ENCODE measurements around the gene LLCFC1.

LLCFC1 gene

DNA sequence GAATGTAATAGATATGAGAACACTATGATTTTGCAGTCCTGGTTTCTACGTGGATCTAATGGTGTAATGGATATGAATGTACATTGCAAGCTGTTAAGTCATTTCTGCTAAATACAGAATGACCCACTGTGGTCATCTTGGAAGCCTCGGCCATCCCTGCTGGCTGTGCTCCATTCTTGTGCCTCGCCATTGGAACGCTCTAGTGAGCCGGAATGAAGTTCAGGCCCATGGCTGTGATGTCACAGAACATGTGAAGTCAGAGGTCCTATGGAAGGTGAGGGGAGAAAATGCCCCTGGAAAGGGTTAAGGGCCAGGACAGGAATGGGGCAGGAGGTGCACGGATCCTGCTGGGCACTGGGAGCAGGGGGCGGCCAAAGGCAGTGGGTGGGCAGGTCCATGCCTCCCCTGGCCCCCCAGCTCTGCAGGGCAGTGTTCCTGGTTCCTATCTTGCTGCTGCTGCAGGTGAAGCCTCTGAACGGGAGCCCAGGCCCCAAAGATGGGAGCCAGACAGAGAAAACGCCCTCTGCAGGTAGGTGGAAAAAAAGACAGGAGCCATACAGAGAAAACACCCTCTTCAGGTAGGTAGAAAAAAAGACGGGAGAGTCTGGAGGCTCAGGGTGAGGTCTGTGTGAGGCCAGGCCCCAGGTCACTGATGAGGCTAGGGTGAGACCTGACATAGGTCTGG is at the start of gene LLCFC1:
TSS of gene LLCFC1 (plus strand) at position 259 of the 685 bp plus-strand sequence. CDS start at position 397, 138 bp downstream.
- no peak within 1 kb of the TSS for H3K4me3 ChIP-seq (ENCODE audit: low read depth, low read length)
- no peak for DNase-seq (ENCODE audit: low read depth)

DNA sequence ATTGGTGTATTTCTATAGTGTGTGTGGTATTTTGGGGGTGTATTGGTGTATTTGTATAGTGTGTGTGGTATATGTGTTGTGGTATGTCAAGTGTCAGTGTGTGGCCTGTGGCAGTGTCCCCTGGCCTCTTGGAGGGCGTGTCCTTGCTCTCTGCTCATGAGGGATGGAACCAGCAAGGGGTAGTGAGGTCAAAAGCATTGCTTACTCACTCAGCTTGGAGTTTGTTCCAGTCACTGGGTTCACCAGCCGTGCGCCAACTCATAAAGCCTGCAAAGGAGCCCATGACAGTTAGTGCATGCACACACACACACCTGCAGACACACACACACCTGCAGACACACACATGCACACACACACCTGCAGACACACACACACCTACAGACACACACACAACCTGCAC is 49.5 kb upstream of the LLCFC1 start:
- no peak overlapping the region for H3K4me3 ChIP-seq (ENCODE audit: low read depth, low read length)
- no peak for DNase-seq (ENCODE audit: low read depth)

DNA sequence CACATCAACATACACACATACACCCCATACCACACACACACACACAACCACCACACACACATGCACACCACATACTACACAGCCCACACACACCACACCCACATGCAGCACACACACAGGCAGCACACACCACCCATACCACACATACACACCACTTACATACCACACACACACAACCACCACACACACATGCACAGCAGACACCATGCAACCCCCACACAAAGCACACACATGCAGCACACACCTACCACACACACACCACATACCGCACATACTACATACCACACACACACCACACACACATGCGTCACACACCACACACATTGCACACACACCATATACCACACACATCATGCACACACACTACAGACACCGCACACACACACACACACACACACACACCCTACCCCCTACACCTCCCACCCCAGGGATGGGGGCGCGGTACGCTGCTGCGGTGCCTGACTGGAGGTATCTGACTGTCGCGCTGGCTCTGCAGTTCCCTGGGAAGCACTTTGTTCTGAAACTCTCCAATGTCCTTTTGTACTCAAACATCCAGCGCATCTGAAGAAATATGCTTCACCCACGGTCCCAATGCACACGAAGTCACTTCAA is 48.3 kb upstream of the LLCFC1 start:
- DNase-seq (ENCODE audit: low read depth) = no peak
- no peak overlapping the region for H3K4me3 ChIP-seq (ENCODE audit: low read depth, low read length)

DNA sequence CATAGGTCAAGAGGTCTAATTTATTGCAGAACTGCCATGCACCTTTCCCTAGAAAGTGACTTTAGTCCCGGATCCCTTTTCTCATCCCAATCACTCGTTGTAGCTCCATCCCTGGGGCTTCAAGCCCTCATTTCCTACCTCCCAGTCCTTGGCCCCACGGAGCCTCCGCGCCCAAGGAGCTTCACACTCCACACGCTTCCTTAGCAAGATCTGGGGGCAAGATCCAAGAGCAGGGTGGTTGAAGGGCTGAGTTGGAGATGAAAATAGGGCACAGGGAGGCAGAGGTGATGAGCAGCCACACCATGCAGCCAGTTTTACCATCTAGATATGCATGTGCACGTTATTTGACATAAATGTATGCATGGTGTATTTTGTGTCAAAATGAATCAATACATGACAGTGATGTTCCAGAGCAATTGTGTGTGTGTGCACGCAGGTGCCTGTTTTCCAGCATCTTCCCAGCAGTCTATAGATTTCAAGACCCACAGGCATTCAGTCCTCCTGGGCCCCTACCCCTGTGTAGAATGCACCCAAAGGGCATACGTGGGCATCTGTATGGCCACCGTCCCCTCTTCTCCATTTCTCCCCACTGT is 47.7 kb upstream of the LLCFC1 start:
- no peak for DNase-seq (ENCODE audit: low read depth)
- no peak overlapping the region for H3K4me3 ChIP-seq (ENCODE audit: low read depth, low read length)

DNA sequence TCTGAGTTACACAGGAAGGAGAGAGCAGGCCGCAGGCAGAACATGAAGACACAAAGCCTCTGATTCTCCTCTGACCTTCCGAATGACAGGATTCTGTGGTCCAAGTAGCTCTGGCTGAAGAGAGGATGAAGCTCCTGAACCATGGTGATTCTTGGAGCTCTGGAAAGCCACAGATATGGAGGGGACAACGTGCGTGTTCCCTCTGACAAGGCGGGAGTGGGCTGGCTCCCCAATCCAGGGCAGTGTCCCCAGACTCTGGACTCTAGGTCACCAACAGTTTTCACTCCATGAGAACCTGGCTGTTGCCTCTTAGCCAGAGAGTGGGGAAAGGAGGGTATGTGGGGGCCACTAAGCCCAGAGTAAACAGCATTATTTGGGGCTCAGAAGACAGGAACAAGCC is 46.3 kb upstream of the LLCFC1 start:
- H3K4me3 ChIP-seq (ENCODE audit: low read depth, low read length) = no peak overlapping the region
- DNase-seq (ENCODE audit: low read depth) = no peak

DNA sequence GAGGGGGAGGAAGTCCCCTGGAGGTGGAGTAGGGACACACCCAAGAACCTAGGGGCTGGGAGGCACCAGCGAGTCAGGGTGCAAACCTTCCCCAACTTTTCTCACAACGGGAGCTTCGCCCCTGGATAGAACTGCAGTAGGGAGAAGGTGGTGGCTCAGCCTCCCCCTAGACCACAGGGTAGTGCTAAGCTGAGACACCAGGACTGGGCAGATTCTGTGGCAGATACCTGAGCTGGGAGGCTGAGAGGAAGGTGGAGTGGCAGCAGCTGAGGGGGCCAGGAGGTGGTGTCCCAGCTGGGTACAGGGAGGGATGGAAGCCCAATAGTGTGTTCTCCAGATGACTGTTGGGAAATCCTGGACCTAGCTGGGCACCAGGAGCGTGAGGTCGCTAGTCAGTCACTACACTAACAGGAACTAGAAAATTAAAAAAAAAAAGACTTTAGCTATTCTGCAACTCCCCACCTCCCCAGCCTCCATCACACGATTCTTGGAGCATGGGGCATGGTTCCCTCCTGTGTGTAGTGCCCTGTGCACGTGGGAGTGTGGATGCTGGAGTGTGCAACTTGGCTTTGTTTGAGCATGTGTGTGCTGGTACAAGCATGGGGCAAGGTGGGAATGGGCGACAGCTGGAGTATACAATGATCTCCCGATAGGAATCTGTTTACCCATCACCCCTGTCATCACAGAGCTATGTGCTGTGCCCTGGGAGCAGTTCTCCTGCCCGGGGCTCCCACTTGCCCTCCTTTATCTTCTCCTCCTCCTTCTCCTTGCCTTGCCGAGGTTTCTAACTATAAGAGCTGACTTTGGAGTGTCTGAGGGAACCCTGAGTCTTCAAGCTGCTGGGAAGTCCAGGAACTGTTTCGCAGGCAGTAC is 44.9 kb upstream of the LLCFC1 start:
- DNase-seq (ENCODE audit: low read depth) = no peak
- no peak overlapping the region for H3K4me3 ChIP-seq (ENCODE audit: low read depth, low read length)

DNA sequence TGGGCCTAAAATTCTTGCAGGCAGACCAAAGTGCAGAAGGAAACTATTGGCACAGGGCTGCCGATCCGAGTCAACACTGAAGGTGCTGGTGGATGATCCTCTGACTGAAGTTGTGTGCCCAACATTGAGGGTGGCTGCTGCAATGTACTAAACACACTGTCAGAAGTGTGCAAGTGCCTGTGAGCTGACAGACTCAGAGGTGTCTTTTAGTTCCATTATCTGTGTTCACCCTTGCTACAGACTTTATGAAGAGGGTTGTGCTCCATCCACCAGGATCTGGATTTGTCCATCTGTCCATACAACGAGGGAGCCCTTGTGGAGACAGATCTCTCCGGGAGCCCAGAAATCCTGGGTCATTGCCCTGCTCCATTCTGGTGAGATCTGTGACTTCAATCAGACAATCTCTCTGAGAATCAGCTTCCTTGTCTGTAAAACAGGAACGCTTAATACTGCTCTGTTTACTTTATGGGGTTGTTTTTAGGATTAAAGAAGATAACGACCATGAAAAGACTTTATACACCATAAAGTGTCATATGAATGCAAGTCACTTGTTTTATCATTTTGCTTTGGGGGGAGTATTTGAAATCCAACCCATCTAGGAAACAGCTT is 44.2 kb upstream of the LLCFC1 start:
- no peak overlapping the region for H3K4me3 ChIP-seq (ENCODE audit: low read depth, low read length)
- no peak for DNase-seq (ENCODE audit: low read depth)

DNA sequence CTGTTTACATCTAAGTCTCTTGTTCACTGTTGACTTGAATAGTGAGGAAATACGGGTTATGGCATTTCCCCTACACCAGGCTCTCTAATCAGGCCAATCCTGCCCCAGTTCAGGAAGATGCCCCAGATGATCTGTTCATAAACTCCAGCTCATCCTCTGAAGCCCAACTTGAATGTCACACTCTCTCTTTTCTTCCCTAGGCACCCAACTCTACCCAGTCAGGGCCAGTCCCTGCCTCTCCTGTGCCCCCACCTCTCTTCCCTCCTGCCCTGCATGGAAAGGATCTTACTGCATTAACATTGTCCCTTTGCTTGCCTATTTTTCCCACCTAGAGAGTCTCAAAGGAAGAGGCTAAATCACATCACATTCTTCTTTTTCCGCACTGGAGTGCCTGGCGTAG is 43.1 kb upstream of the LLCFC1 start:
- no peak overlapping the region for H3K4me3 ChIP-seq (ENCODE audit: low read depth, low read length)
- DNase-seq (ENCODE audit: low read depth) = no peak

DNA sequence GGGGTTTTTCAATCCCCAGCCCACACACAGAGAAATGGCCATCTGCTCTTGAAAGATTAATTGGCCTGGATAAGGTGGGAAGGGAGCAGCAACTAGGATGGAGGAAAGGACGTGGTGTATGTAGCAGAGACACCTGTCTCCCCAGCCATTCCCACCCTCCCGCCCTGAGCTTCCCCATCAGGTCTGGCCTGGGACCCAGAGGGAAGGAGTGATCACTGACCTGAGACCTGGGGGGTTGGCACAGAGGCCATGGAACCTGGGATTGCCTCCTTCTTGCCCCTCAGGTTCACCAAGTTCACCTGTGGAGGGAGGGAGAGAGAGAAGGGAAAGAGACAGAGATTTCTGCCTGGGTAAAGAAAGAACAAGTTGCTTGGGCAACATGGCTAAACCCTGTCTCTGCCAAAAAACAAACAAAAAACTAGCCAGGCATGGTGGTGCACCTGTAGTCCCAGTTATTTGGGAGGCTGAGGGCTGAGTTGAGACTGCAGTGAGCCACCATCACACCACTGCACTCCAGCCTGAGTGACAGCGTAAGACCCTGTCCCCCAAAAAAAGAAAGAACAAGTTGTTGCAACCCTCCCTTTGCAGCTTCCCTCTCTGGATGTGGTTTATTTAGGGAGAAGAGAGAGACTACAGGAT is 42.4 kb upstream of the LLCFC1 start:
- DNase-seq (ENCODE audit: low read depth) = no peak
- no peak overlapping the region for H3K4me3 ChIP-seq (ENCODE audit: low read depth, low read length)

DNA sequence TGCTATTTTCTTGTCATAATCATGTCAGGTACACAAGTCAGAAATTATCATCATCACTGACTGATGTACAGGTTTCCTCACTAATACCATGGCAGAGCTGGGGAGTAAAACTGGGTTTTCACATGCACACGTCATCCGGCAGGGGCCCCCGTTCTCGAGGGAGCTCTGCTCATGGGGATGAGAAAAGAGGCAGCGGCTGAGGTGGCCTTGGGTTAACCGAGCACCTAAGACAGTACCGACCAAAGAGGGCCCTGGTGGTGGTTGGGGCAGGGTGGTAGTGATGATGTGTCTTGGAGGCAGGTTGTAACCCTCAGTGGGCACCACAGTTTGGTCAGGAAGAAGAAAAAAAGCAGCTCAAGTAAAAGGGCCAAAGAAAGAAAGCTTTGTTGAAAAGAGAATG is 41.6 kb upstream of the LLCFC1 start:
- H3K4me3 ChIP-seq (ENCODE audit: low read depth, low read length) = no peak overlapping the region
- DNase-seq (ENCODE audit: low read depth) = no peak

DNA sequence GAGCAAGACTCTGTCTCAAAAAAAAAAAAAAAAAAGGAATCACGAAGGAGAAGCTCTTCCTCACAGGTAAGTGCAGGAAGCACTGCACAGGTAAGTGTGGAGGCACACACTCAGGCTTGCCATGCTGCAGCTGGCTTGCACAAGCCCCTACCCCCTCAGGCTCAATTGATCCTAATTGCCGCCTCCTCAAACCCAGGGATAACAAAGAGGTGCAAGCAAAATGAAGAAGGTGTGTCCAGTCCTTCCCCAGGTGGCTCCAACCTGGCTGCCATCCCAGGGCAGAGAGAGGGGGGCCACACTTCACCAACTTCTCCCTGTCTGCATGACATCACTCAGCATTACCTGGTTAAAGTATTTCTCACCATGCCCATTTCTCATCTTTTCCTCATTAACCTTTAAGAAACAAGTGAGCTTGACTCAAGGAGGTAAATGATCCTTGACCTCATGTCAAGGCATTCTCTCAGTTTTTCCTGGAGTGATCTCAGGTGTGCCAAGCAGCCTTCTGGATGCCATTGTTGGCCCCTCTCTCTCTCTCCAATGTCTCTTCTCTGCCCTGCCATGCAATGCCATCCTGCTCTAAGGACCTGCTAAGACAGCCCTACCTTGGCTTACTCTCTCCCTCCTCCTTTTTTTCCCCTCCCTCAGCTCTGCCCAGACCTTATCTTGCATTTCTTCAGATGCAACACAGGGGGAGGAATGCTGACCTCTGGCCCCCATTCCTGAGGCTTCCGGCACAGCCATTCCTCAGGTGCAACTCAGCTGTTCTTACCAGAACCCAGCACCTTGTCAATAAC is 40.7 kb upstream of the LLCFC1 start:
- H3K4me3 ChIP-seq (ENCODE audit: low read depth, low read length) = no peak overlapping the region
- DNase-seq (ENCODE audit: low read depth) = no peak

DNA sequence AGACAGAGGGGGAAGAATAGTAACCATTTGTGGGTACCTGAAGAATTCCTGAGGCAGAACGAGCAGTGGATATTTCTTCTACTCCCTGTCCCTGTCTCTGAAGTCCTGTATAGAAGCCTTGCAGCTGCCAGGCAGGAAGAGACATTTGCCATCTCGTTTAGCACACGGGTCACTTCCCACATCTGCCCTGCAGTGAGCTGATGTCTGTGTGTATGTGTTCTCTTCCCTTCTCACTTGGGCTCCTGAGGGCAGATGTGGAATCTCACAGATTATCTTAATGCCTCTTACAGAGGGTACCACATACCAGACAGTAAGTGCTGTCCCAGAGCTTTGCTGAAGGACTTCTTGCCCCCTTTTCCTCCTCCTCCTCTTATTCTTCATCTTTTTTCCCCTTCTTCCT is 39.6 kb upstream of the LLCFC1 start:
- H3K4me3 ChIP-seq (ENCODE audit: low read depth, low read length) = no peak overlapping the region
- no peak for DNase-seq (ENCODE audit: low read depth)

DNA sequence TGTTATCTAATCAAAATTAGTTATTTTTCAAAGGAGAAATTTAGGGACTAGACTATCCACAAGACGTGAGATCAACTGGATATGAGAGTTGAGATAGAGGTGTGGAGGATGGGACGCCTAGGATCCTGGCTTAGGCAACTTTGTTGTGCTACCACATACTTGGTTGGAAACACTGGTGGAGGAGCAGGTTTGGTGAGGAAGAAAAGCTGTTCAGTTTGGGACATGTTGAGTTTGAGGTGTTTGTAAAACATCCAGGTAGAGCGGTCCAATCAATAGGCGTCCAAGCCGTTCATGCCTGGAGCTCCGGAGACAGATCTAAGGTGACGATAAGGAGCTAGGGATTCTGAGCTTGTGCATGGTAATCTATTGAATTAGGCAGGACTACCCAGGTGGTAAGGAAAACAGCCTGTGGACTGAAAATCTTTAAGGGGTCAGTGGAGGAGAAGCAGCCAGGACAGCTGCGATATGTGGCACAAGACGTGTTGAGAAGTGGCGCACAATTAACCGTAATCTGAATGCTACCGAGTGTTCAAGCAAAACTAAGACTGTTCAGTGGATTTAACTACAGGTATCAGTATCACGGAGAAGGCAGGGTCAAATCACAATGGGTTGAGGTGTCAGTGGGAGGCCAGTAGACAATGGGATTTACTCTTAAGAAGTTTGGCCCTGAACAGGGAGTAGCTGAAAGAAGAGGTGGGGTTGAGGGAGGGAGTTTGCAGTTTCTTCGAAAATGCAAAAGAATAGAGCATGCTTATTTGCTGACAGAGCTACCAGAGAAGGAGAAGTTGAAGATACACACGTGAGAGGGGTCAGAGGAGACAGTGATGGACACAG is 37.6 kb upstream of the LLCFC1 start:
- no peak overlapping the region for H3K4me3 ChIP-seq (ENCODE audit: low read depth, low read length)
- DNase-seq (ENCODE audit: low read depth) = no peak

DNA sequence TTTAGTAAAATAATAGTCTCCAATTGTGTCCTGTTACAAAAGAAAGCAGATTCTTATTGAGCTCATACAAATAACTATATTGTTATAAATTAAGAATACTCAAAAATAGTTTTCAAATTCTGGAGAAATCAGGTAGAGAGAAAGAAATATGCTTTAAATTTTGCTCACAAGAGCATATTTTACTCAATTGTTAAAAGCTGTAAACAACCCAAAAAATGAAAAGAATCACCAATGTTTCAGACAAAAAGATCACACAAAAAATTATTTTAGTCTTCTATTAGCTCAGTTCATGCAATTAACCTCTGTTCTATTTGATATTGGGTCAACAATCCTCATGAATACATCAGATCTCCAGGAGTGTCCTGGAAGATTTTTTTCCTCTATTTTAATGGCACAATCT is 35.2 kb upstream of the LLCFC1 start:
- DNase-seq (ENCODE audit: low read depth) = no peak
- no peak overlapping the region for H3K4me3 ChIP-seq (ENCODE audit: low read depth, low read length)

DNA sequence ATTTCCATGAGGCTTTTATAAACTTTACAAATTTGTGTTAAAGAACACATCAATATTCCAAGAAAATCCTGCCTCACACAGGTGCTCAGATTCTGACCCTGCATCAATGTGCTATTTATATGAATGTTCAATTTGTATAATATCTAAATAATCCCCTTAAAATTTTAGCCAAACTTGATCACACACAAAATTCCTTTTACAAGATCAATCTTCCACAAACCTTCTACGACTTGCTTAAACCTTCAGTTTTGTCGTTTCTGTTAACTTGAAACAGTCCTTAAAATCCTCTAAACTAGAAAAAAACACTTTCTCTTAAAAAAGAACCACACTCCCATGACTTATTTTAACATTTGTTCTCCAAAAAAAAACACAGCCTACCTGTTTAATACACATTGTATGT is 33.5 kb upstream of the LLCFC1 start:
- no peak overlapping the region for H3K4me3 ChIP-seq (ENCODE audit: low read depth, low read length)

DNA sequence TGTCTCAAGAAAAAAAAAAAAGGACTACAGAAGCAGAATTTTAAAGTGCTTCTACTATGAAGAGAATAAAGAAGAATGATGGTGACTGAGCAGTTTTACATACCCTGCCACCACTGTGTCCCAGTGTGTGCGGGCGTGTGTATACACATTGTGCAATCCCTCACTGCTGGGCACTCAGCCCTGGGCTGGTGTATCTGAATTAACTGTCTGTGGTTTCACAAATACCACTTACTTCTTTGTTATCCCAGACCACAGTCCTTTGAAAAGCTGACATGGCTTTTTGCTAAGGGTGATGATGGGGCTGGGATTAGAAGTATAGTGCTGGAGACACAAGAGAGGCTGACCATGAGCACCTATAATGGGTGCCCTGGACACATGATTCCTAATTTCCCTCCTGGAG is 32.6 kb upstream of the LLCFC1 start:
- no peak for DNase-seq (ENCODE audit: low read depth)
- H3K4me3 ChIP-seq (ENCODE audit: low read depth, low read length) = no peak overlapping the region

More for the DNA sequence above, 33.5 kb upstream of the LLCFC1 start:
- DNase-seq (ENCODE audit: low read depth) = no peak

DNA sequence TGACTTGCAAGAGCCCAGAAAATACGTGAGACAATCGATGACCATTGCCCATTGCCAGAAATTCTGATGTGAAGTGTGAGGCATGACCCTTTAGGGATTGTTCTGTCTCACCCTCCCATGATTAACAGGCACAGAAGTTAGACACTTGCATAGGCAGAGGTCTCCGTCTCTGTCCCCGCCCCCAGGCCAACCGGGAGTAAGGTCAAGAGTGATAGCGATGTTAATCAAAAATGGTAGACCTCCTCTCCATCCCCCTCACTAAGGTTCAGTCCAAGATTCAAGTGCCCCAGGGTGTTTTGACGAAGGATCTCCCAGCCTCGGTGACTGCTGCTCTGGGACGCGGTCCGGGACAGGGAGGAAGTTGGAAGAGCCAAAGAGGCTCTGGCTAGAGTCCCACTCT is 31.0 kb upstream of the LLCFC1 start:
- no peak overlapping the region for H3K4me3 ChIP-seq (ENCODE audit: low read depth, low read length)
- DNase-seq (ENCODE audit: low read depth) = no peak
